ENCODE data around the gene MUS81.

DNA sequence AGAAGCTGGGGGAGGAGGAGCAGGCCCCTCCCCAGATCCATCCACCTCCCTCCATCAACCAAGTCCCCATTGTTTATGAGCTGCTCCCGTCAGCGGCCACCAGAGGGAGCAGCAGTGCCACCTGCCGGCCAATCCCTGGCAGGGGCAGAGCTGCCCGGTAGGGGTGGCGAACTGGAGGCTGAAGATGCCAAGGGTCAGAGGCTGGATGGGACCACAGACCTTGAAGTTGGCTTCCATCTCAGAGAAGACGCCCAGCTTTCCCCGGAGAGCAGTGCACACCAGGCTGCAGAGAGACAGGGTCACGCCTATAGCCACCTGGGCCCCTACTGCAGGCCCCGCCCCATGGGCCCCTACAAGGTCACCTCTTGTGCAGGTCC, 24.5 kb downstream of the MUS81 start:
- no peak for TF ChIP-seq POLR2AphosphoS5 (IDR thresholded peaks at IDR 0.05; ENCODE audit: low read depth)
- TF ChIP-seq, protein P1, sequence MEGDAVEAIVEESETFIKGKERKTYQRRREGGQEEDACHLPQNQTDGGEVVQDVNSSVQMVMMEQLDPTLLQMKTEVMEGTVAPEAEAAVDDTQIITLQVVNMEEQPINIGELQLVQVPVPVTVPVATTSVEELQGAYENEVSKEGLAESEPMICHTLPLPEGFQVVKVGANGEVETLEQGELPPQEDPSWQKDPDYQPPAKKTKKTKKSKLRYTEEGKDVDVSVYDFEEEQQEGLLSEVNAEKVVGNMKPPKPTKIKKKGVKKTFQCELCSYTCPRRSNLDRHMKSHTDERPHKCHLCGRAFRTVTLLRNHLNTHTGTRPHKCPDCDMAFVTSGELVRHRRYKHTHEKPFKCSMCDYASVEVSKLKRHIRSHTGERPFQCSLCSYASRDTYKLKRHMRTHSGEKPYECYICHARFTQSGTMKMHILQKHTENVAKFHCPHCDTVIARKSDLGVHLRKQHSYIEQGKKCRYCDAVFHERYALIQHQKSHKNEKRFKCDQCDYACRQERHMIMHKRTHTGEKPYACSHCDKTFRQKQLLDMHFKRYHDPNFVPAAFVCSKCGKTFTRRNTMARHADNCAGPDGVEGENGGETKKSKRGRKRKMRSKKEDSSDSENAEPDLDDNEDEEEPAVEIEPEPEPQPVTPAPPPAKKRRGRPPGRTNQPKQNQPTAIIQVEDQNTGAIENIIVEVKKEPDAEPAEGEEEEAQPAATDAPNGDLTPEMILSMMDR (IDR thresholded peaks at IDR 0.05; ENCODE audit: insufficient read depth, low read length) = peak; percentile 99
- no peak for TF ChIP-seq GABPA (IDR thresholded peaks at IDR 0.05; ENCODE audit: low read depth)

All from HL-60 (cell line).